Esophagus squamous epithelium (tissue), 4 donors: ENCODE measurements around the gene SLC51B.
"Not testable (repeated sequence)": the region's sequence is repeated elsewhere in the genome, so short reads cannot be mapped to it uniquely, and the experiment has no call there.

Experiments used
- CTCF ChIP-seq, 6 experiments: fragments of 450-650 bp in 4 of 6; fragments of 200-600 bp in 2 of 6; sonication (generic) in 2 of 6; IDR thresholded peaks; one replicate each; pipeline ENCODE4 v1.5.1; 2016 to 2019; ENCODE audit warnings: antibody characterized with exemption in 6 of 6, mild to moderate bottlenecking in 4 of 6, moderate library complexity in 4 of 6
- POLR2A ChIP-seq, 4 donors: fragments of 450-650 bp; IDR thresholded peaks; one replicate each; pipeline ENCODE4 v1.6.1; 2017; ENCODE audit warnings: antibody characterized with exemption in 4 of 4, mild to moderate bottlenecking in 4 of 4, moderate library complexity in 3 of 4

- not testable (repeated sequence) for TF ChIP-seq CTCF, POLR2A (IDR thresholded peaks at IDR 0.05)
These were observed 29.8 kb downstream of the SLC51B start for GRCh38 chr15:65074946-65075345.
